ENCODE data around the gene EBF3. TPM values are rescaled to one million over a fixed set of nuclear protein-coding genes. Genes with fewer than 3 reads are reported as not detected.

The EBF3 gene
- polyA plus RNA-seq, 10 donors, result 62.5 to 103 (median 69.3) TPM

- peak in 1 of 3 donors; percentile 2 for DNase-seq
Measured at GRCh38 chr10:129841590-129841989, 122.5 kb downstream of the EBF3 start.

DNA sequence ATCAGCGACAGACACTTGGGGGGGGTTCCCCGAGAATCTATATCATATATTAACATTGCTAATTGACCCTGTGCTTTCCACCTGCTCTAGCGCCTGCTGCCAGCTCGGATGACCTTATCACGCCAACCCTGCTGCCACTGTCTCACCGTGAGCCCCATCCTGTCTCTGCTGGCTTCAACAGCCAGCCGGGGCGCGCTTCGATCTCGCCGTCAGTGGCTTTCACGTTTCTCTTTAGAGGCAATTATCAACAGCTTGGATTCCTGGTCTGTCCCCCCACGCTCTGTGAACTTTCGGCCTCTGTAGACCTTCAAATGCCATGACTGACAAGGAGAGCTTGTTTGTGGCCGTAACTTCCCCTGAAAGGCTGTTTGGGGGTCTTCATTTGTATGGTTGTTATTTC is 123.0 kb downstream of the EBF3 start:
- DNase-seq, result peak in 1 of 3 donors; percentile 8

DNA sequence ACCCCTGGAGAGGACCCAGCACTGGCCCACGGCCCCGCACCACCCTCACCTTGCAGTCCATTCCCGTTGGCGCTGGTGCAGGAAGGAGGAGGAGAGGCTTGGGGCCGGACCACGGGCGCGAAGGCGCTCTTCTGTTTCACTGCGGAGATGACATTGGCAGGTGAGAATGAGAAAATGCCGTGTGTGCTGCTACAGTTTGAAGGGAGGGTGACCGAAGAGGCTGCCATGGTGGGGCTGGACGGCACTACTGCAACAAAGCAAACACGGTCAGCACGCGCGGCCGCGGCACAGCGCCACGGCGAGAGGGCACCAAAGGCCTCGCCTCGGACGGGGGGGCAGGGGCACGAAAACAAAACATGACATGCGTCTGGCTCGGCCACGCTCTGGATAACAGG is 123.9 kb downstream of the EBF3 start:
- peak in 1 of 3 donors; percentile 8 for DNase-seq

- peak in 1 of 3 donors; percentile 6 for DNase-seq
Measured at GRCh38 chr10:129839285-129840195, 124.5 kb downstream of the EBF3 start.

DNA sequence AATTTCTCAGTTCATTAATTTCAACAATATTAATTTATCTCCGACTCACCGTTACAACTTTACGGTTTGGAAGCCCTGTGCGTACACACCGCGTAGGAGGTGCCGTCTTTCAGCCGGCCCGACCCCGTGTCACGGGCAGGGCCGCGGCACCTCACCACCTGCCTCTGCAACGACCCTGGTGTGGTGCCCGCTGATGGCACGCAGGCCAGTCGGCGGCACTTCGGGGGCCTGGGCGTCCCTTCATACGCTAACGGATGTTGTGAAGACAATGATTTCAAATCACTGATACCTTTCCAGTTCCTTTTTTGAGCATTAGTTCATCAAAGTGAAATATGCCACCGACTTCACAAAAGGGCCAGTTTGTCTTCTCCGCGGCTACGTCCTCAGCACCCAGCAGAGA is 125.3 kb downstream of the EBF3 start:
- DNase-seq, result no peak

GRCh38 chr10:129837909-129838582 is 126.0 kb downstream of the EBF3 start:
- peak in 1 of 3 donors; percentile 14 for DNase-seq

GRCh38 chr10:129836253-129836652 is 127.8 kb downstream of the EBF3 start:
- DNase-seq, result no peak

DNA sequence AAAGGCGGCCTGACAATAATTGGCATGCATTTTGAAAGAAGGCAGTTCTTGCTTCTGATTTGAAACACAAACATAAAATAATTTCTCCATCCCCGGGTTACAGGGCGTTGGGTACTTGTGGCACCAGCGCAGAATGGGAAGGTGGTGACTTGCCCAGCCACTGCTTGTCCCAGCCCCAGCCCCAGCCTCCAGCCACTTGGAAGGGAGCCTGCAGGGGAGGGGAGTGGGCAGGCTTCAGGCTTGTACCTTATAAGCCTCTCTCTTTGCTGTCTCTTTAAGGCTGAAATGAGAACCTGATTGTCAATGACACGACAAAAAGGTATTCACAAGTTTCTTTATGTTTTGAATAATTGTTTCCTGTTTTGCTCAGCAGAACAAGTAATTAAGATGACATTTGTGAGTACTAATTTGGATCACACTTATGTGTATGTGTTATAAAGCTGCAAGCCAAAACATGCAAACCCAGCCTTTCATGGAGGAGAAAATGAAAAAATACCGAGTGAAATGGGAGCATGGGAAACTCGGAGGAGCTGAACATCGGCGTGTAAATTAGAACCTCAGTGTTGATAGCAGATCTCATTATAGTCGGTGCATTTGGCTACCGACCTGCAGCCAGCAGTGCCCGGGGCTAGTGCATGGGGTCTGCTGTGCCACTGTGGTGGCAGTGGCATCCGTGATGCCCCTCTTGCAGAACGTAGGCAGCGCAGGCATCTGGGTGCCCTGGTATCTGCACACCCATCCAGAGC is 129.9 kb downstream of the EBF3 start:
- peak in 1 of 3 donors; percentile 42 for DNase-seq

DNA sequence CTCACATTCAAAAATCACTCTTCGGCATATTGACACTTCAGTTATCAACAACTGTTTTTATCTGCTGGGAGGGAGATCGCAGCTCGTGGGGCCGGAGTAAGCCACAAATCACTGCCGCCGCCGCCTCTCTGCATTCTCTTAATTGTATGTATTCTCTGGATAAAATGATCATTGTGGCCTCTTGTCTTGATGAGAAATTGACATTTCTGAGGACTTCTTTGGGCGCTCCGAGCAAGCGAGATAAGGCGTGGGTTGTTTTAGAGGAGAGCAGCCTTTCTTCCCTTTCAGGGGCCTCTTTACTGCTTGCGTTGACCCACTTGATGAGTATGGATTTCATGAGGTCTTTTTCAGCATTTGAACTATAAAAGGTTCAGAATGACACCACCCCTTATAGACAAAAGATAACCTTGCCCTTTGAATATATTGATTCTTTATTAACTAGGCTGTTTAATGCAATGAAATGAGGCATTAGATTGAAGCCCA is 130.6 kb downstream of the EBF3 start:
- DNase-seq, result no peak

DNA sequence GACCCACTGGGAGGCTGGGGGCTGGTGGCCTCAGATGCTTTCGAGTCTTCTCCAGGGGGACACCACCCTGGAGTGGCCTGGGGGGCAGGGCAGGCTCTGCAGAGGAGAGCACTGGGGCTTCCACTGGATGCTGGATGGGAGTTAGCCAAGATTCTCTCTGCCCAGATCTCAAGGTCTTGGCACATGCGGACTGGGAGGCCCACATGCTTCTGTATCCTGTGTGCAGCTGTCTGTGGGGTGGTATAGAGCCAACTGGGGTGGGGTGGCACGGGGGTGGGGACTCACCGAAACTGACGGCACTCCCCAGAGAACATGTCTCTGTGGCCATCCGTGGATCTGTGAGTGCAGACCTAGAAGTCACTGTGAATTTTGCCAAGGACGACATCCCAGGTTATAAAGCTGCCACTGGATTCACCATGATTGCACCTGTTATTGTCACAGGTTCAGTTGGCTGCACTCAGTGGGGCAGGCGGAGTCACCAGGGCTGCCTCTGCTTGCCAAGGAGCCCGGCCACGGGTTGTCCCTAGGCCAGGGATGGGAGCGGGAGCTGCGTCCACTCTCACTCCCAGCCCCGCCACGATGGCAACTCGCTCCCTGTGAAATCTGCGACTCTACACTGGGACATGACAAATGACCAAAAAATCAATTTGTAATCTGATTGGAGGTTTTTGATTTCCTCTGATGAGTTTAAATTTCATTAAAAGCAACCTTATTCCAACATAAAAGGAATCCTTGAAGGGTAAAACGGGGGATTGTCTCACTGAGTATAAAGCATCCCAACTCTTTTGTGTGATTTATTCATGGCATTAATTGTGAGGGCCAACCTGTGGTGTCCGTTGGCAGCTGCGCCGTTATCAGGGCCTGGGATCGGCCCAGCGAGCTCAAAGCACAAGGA is 131.3 kb downstream of the EBF3 start:
- DNase-seq, result peak in 2 of 3 donors; percentile 34 to 47

DNA sequence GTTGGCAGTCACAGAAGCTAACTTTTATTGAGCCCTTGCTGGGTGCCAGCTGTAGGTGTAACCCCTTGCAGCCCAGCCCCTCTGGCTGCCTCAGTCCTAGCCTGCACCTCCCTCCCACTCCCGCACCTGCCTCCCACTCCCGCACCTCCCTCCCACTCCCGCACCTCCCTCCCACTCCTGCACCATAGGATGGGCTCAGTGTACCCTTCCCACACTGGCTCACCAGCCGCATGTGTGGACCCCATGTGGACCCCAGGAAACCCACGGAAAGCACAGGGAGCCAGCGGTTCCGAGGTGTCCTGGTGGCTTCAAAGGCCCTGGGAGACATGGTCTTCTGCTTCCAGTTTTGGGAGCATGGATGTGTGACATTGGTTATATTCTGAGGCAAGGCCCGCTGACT is 132.9 kb downstream of the EBF3 start:
- DNase-seq, result no peak

GRCh38 chr10:129825826-129826225 is 138.2 kb downstream of the EBF3 start:
- DNase-seq, result no peak

- no peak for DNase-seq
Measured at GRCh38 chr10:129825221-129825620, 138.9 kb downstream of the EBF3 start.

GRCh38 chr10:129820451-129820850 is 143.6 kb downstream of the EBF3 start:
- DNase-seq, result no peak

GRCh38 chr10:129816656-129817045 is 147.4 kb downstream of the EBF3 start:
- no peak for DNase-seq

DNA sequence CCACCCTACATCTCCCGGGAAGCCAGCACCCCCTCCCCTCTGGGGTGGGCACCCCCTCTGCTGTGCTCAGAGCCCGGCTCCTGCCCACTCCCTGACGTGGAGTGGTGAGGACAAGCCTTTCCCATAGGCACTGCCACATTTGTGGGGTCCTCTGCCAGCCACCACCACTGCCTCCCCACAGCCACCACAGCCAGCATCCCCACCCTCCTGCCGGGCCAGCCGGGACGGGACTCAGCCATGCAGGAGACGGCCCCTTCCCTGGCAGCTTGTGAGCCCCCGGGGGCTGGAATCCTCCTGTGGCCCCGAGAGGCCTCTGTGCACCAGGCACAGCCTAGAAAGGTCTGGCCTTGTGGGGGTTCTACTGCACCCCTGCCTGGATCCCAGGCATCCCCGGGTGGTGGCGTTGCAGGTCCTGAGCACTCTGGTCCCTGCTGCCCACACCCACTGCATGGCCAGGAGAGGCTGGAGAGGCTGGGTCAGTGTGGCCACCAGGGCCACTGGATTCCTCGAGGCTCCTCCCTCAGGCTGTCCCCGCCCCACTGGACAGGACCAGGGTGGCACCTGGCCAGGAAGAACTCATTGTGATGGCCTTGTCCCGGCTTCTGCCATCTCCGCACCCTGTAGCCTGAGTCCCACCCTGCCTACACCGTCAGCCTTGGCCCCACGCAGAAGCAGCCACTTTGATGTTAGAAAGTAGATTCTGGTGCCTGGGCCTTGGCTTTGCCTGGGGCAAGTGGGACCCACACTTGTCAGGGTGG is 148.0 kb downstream of the EBF3 start:
- DNase-seq, result no peak

GRCh38 chr10:129814681-129815646 is 149.1 kb downstream of the EBF3 start:
- DNase-seq, result no peak

DNA sequence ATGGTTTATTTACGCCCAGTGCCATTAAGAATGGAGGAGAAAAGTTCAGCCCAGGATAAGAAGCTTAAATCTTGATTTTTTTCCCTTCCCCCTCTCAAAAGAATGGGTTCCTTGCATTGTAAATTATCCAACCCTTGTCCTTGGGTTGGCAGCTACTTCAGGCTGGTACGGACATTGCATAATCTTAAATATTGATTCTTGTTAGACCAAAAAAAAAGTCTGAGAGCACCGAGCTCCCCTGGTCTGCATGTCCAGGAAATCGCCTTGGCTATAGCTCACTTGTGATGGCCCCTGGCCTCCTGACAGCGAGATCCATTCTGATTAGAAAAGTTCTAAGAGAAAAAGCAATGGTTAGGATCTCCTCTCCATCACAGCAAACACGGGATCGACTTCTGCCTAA is 151.7 kb downstream of the EBF3 start:
- DNase-seq, result no peak

- no peak for DNase-seq
Measured at GRCh38 chr10:129811208-129811607, 152.9 kb downstream of the EBF3 start.
